Limb (tissue), 2 donors: ENCODE data around the gene CLIC3.

Experiments
- DNase-seq, 2 donors: peaks; one replicate each; pipeline ENCODE4 v3.0.0-alpha.2; 2016; ENCODE audit errors: extremely low spot score in 2 of 2

The CLIC3 gene

DNA sequence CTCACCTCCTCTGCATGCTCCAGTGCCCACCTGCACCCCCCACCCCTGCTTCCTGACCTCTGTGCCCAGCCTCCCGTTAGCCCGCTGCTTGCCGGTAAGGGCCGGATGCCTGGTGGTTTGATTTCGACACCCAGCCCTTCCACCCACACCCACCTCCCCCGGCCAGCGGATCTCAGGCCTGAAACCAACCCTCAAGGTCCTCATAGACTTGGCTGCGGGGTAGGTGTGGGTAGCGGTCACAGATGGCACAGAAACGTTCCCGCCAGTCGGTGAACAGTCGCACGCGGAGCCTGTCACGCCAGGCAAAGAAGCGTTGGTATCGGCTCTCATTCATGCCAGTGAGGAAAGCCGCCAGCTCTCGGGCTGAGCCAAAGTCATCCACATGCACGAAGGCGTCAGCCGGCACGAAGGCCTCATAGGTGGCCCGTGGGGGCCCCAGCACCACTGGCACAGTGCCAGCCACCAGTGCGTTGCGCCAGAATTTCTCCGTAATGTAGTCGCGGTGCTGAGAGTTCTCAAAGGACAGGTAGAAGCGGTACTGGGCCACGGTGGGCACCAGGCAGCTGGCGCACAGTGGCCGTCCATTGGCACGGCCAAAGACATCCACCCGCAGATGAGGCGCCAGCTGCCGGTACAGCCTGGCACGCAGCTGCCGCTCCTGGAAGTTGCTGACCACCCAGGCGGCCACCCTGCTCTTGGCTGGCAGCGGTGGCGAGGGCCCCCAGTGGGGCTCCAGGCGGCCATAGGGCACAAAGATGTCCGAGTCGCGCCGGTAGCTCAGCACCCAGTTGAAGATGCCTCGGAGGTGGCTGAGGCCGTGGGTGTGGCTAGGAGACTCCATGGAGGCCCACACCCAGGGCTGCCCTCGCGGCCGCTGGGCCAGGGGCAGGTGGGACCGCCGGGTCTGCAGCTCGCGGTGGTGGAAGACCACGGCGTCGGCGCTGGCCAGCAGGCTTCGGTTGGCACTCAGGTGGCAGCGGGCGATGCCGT is 34.5 kb upstream of the CLIC3 start:
- no peak for DNase-seq

DNA sequence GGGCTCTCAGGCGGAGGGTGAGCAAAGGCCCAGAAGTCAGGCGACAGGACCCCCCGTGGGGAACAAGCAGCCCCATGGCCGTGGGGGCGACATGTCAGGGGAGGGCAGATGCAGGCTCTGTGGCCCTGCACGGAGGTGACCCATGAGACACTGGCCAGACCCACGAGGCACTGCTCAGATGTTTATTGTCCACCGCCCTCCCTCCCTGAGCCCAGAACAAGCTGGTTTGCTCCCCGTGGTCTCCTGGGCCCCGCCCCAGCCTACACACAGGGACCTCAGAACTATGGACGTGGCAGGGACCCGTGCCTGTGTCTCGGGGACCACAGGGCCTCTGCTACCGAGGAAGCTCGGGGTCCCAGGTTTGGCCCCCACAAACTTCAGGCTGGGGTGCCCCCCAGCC is 33.6 kb upstream of the CLIC3 start:
- DNase-seq, result no peak

- DNase-seq, result peak in 1 of 2 donors; percentile 83
These were observed 32.9 kb upstream of the CLIC3 start for GRCh38 chr9:137029058-137029936.

GRCh38 chr9:137028263-137029057 is 32.1 kb upstream of the CLIC3 start:
- peak in 1 of 2 donors; percentile 79 for DNase-seq

DNA sequence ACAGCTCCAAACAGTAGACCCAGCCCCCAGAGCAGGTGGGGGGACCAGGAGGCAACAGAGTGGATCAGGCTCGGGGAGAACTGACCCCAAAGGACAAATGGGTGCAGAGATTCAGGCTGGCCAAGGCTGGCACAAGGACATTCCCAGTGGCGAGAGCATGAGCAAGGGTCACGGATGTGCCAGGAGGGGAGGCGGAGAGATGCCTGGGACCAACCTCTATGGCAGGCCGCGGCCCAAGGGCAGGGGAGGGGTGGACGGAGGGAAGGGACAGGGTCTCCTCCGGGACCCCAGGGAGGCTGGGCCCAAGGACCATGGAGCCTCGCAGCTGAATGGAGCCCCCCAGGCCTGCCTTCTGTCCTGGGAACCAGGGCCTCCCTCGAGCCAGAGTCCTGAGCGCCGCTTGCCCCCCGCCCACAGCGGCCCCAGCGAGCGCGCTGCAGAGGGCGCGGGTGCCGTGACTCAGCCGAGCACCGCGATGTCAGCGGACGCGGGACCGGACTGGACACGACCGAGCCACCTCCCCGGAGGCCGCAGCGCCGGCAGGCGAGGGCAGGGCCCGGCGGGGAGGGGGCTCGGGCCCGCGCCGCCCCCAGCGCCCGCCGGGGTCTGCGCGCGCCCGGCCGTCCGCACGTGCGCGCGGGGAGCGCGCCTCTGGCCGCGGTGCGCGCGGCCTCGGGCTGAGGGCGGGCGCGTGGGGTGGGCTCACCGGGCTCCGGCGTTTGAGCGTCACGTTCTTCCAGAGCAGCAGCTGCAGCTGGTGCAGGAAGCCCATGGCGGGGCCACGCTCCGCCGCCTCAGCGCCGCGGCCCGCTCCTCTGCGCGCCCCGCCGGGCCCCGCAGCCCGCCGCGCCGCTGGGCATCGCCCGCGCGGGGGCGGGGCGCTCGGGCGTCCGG is 31.2 kb upstream of the CLIC3 start, which contains the start of gene ABCA2:
TSS of gene ABCA2 (minus strand) at position 869 of the 894 bp plus-strand sequence. CDS start at position 772, 97 bp downstream.
- DNase-seq, result peak in 1 of 2 donors; percentile 63

- DNase-seq, result no peak
These were observed 30.5 kb upstream of the CLIC3 start for GRCh38 chr9:137026828-137027227.

GRCh38 chr9:137026384-137026783 is 30.0 kb upstream of the CLIC3 start:
- DNase-seq, result no peak

- peak in 1 of 2 donors; percentile 66 for DNase-seq
These were observed 29.2 kb upstream of the CLIC3 start for GRCh38 chr9:137025517-137025966.

- DNase-seq, result no peak
These were observed 27.2 kb upstream of the CLIC3 start for GRCh38 chr9:137023583-137023991.

DNA sequence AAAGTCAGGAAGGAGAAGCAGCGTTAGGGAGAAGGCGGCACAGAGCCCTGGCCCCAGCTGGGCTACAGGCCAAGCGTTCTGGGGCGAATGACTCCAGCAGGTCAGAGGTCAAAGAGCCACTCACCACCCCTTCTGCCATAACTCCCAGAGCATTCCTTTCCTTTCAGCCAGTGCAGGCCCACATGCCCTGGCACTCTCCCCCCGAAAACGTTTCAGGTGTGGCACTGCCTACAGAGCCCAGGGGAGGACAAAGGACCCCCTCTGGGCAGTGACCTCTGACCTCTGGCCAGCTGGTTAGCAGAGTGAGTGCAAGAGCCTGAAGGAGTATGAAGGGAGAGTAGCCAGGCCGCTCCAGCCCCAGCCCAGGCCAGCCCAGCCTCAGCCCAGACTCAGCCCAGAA is 26.8 kb upstream of the CLIC3 start:
- DNase-seq, result no peak

DNA sequence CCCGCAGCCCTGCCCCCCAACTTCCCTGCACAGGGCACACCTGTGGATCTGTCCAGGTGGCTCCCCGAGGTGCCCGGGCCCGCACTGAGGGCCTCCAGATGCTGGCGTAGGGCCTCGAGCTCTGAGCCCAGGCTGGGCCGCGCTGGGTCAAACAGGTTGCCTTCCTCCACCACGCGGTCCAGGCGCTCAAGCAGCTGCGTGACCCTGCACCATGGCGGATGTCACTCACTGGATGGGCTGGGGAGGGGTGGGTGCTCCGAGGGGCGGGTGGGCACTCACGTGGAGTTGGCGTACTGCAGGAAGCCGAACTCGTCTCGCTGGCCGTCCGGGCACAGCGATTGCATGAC is 26.3 kb upstream of the CLIC3 start:
- no peak for DNase-seq

DNA sequence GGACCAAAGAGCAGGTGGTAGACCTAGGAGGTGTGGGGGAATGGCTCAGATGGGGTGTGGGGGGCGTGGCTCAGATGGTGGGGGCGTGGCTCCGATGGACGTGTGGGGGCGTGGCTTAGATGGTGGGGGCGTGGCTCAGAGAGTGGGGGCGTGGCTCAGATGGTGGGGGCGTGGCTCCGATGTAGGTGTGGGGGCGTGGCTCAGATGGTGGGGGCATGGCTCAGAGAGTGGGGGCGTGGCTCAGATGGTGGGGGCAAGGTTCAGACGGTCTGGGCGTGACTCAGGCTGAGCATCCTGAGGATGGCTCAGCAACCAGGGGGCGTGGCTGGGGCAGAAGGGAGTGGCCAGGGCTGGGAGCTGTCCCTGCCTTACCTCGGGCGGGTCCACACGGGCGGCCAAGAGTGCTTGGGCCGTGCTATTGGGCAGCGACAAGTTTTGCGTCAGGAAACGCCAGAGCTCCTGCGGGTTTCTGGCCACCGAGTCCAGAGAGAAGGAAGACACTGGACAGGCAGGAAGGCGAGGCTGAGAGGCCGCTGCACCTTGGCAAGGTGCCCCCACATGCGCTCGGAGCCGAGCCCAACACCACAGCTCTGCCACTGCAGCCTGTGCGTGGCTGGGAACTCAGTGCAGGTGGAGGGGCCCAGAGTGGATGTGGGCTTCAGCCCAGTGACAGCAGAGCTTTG is 25.8 kb upstream of the CLIC3 start:
- no peak for DNase-seq

DNA sequence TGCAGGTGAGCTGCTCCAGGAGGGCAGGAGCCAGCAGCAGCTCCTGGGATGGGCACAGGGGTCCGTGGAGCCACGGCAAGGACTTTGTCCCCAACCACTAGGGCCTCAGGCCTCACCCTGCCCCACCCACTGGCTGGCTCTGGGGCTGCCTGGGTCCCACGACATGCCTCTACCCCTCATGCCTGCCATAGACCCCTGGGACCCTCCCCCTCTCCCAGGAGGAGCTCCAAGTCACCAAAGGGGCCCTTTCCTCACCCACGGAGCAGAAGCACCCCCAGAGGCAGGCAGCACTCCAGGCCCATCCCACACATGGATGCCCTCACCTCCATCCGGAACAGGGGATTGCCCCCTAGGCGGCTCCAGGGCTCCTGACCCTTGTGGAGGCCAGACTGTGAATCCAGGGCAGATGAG is 25.2 kb upstream of the CLIC3 start:
- DNase-seq, result no peak

- DNase-seq, result no peak
These were observed 24.6 kb upstream of the CLIC3 start for GRCh38 chr9:137020771-137021567.

DNA sequence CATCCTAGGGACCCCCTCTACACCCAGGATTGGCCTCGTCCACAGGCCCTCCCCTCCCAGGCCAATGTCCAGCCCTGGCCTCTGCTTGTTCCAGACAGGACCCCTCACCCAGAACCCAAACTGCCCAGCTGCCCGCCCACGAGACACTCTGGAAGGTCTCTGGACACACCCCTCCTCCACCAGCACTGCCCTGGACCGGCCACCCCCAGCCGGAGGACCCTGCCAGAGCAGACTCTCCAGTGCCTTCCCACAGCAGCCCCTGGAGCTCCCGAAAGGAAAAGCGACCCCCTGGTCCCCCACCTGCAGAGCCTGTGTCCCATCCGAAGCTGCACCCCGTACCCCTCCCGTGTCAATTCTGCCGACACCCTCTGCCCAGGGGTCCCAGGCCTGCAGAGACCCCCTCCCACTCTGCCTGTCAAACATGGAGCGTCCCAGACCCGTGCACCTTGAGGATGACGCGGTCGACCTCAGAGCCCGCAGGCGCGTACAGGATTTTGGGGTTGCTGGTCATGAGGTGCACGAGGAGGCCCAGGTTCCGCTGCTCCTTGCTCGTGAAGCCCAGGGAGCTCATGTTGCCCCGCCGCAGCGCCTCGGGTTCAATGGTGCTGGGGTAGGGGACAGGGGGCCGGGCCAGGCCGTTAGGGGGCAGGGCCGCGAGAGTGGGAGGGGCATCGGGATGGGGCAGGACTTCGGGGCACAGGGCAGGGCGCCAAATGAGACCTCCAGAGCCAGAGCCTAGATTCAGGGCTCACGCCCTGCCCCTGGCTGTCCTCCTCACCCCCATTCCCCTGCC is 23.7 kb upstream of the CLIC3 start:
- no peak for DNase-seq

- DNase-seq, result no peak
These were observed 22.6 kb upstream of the CLIC3 start for GRCh38 chr9:137018761-137019559.
